ENCODE data around the gene GSTM2. TPM values are rescaled to one million over a fixed set of nuclear protein-coding genes. Genes with fewer than 3 reads are reported as not detected.
A peak's percentile ranks its signal among the peaks of the same experiment; 100 is the strongest.

Gene GSTM2
- total RNA-seq, 1 experiment from 2014 or later = 5.9 TPM

DNA sequence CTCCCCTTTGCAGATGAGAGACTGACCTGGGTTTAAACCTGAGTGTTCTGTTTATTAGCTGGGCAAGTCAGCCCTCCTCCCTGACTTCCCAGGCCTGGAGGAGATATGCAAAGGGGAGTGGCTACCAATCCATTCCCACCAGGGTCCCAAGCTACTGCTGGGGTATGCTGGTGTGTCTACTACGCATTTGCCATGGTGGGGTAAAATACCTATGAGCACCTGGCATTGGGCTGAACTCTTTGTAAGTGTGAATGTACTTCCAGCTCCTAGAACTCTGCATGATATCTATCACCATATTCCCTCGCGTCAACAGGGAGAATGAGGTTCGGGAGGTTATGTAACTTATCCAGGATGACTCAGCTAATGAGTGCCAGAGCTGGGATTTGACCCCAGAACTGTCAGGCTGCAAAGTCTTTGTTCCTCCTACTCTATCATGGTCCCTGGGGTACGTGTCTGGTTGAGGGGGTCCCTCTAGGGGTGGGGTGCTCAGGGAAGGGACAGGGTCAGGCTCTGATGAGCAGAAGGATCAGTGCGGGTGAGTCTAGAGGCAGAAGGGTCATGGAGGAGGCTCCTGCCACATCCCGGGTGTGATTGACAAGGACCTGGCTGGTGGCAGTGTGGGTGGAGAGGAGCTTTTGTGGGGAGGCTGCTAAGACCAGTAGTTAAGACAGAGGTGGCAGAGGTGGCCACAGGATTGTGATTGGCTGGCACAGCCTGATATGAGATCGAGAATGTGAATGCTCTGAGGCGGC is 31.5 kb upstream of the GSTM2 start:
- no peaks in the 10 kb centered on the region for H3K9me3 ChIP-seq (ENCODE audit: control insufficient read depth in 1 of 2, insufficient read depth in 1 of 2, low read depth in 1 of 2, low read length in 2 of 2)
- BruUV-seq (replicated peaks) = no TSS peak
- H2AFZ ChIP-seq (ENCODE audit: low read depth, low read length, poor library complexity, severe bottlenecking) = peak overlapping the region; percentile 7
- no peaks in the 10 kb centered on the region for H4K20me1 ChIP-seq (ENCODE audit: insufficient read depth)
- no peaks in the 10 kb centered on the region for H3K9me2 ChIP-seq (ENCODE audit: insufficient read depth)
- H3K27me3 ChIP-seq (ENCODE audit: insufficient read depth, low read length) = no peaks in the 10 kb centered on the region
- peaks cover 12 to 19% of the 10 kb centered on the region in 2 experiments for H3K4me1 ChIP-seq (ENCODE audit: control insufficient read depth in 1 of 2, insufficient read depth in 2 of 2, low read length in 2 of 2)
- CTCF ChIA-PET = interaction anchor here (1.0 to 1.3 kb wide), 4 partner anchors 8 to 90 kb away, joined by 3 to 5 read pairs (median 4); no protein-coding TSS in a partner anchor
- POLR2A ChIA-PET = interaction anchor here (1.2 to 2.6 kb wide), 3 partner anchors 16 to 348 kb away, joined by 3 to 11 read pairs (median 4); partner anchors contain the start of genes AHCYL1 and GNAI3
- no peak overlapping the region; the same call in 1 of the 2 replicates for H3K27ac ChIP-seq (ENCODE audit: low read depth, low read length)
- RAD21 ChIA-PET (ENCODE audit: low non-redundant PET in 1 of 2, low total read pairs in 2 of 2, uncharacterized antibody in 2 of 2, unreplicated experiment in 2 of 2) = no interaction called here
- TF ChIP-seq EZH2phosphoT487 (IDR thresholded peaks at IDR 0.05; ENCODE audit: borderline replicate concordance) (no peak), RAD21 (IDR thresholded peaks at IDR 0.05; ENCODE audit: low read depth) (no peak), ZNF274 (IDR thresholded peaks at IDR 0.05; ENCODE audit: low read depth, low read length) (no peak), FOSL1 (IDR thresholded peaks at IDR 0.05; ENCODE audit: low read depth) (no peak), ATF3 (IDR thresholded peaks at IDR 0.05) (no peak)
- TF ChIP-seq, protein P1, sequence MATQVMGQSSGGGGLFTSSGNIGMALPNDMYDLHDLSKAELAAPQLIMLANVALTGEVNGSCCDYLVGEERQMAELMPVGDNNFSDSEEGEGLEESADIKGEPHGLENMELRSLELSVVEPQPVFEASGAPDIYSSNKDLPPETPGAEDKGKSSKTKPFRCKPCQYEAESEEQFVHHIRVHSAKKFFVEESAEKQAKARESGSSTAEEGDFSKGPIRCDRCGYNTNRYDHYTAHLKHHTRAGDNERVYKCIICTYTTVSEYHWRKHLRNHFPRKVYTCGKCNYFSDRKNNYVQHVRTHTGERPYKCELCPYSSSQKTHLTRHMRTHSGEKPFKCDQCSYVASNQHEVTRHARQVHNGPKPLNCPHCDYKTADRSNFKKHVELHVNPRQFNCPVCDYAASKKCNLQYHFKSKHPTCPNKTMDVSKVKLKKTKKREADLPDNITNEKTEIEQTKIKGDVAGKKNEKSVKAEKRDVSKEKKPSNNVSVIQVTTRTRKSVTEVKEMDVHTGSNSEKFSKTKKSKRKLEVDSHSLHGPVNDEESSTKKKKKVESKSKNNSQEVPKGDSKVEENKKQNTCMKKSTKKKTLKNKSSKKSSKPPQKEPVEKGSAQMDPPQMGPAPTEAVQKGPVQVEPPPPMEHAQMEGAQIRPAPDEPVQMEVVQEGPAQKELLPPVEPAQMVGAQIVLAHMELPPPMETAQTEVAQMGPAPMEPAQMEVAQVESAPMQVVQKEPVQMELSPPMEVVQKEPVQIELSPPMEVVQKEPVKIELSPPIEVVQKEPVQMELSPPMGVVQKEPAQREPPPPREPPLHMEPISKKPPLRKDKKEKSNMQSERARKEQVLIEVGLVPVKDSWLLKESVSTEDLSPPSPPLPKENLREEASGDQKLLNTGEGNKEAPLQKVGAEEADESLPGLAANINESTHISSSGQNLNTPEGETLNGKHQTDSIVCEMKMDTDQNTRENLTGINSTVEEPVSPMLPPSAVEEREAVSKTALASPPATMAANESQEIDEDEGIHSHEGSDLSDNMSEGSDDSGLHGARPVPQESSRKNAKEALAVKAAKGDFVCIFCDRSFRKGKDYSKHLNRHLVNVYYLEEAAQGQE (IDR thresholded peaks at IDR 0.05; ENCODE audit: low read depth) = no peak
- peak overlapping the region; percentile 47 for H3K4me2 ChIP-seq (ENCODE audit: low read length)
- no peak overlapping the region for H3K9ac ChIP-seq (ENCODE audit: low read length)
- H3K4me3 ChIP-seq (replicated peaks in 1 of 2; ENCODE audit: low read depth in 1 of 2, low read length in 2 of 2) = no peak overlapping the region
- intact Hi-C loops (cut with micrococcal nuclease) = no loop called here
- H3K36me3 ChIP-seq (ENCODE audit: control insufficient read depth in 1 of 2, insufficient read depth in 2 of 2, low read length in 2 of 2) = 0 out of 4 replicates have a peak, but pooled peaks cover 0 to 4% of the 10 kb centered on the region in 2 experiments
- peak; percentile 41; the same call in 1 of the 2 replicates for ATAC-seq
- no peak for DNase-seq (ENCODE audit: low read depth, low spot score)
- H3K79me2 ChIP-seq (ENCODE audit: insufficient read depth, low read length) = no peaks in the 10 kb centered on the region
